Endothelial cell (in vitro differentiated cells): ENCODE measurements around the gene SAMD3. TPM values are rescaled to one million over a fixed set of nuclear protein-coding genes. Genes with fewer than 3 reads are reported as not detected.

ENCODE experiments used
- DNase-seq: peaks from one replicate; pipeline ENCODE4 v3.0.0; 2021; ENCODE audit warnings: low spot score
- H3K27ac Mint-ChIP-seq: one replicate; pipeline ENCODE4 v1.8.0; 2021; ENCODE audit warnings: mixed read lengths, inconsistent platforms; ENCODE audit not compliant: unreplicated experiment
- H3K27me3 Mint-ChIP-seq: one replicate; pipeline ENCODE4 v1.8.0; 2021; ENCODE audit warnings: mild to moderate bottlenecking, moderate library complexity, mixed read lengths, inconsistent platforms; ENCODE audit not compliant: unreplicated experiment
- H3K36me3 Mint-ChIP-seq: one replicate; pipeline ENCODE4 v1.8.0; 2021; ENCODE audit warnings: mild to moderate bottlenecking, low read depth, mixed read lengths, inconsistent platforms; ENCODE audit not compliant: unreplicated experiment
- H3K4me1 Mint-ChIP-seq: one replicate; pipeline ENCODE4 v1.8.0; 2021; ENCODE audit warnings: mild to moderate bottlenecking, mixed read lengths, inconsistent platforms; ENCODE audit not compliant: unreplicated experiment
- H3K4me3 Mint-ChIP-seq: one replicate; pipeline ENCODE4 v1.8.0; 2021; ENCODE audit warnings: mild to moderate bottlenecking, mixed read lengths, inconsistent platforms; ENCODE audit not compliant: unreplicated experiment
- H3K9me3 Mint-ChIP-seq: one replicate; pipeline ENCODE4 v1.8.0; 2021; ENCODE audit warnings: mixed read lengths, inconsistent platforms; ENCODE audit not compliant: unreplicated experiment
- total RNA-seq: library from RNA; stranded (reverse); fragmentation: NEBNext Ultra II Directional; extraction: Animal tissue kit (Norgen Biotek cat#: 25700); gene quantifications from one replicate; pipeline ENCODE4 v1.2.1, GENCODE V29; 2021; ENCODE audit not compliant: unreplicated experiment
- TF ChIP-seq, protein P1 (sequence below): fragments of 200-600 bp; sonication (generic); IDR thresholded peaks from one replicate; pipeline ENCODE4 v1.5.0; 2021; ENCODE audit warnings: antibody characterized with exemption; ENCODE audit not compliant: unreplicated experiment

SAMD3 gene
- total RNA-seq, 1 donor from 2014 or later, result 1.0 TPM

DNA sequence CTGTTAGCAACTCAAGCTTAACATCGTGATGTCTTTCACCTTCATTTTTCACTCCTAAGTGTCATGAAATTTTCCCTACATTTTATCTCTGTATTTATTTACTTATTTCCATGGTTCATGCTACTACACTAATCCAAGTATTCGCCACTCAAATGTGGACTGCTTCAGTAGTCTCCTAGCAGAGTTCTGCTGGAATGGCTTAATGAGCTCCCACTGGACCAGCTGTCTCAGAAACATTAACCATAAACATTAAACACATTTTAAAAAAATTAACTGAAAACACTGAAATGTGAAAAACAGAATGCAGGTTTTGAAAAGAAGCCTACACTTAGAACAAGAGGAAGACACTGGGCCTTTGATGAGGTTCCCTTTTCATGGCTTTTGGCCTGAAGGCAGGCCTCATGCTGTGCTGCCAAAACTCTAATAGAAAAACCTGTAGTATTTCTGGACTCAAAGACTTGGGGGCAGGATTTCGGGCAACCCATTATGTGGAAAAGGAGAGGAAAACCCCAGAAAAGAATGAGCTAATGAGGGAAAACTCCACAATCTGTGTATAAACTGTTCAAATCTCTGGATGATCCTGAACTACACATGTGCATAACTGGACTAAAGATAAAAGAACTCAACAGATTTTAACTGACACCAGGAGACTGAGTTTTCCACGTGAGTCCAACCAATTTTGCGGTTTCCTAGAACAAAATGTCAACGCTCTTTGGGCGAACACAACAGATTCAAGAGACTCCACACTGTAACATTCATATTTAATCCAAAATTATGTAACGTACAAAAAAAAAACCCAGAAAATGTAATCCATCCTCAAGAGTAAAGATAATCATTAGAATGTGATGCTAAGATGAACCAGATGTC lies 33.0 kb downstream of the SAMD3 start:
- Mint-ChIP-seq H3K4me1 (peaks cover 12% of the 10 kb centered on the region), H3K9me3 (no peaks in the 10 kb centered on the region), H3K36me3 (peaks cover 10% of the 10 kb centered on the region), H3K27me3 (peaks cover 4% of the 10 kb centered on the region), H3K27ac (no peak overlapping the region), H3K4me3 (no peak overlapping the region)
- DNase-seq, result no peak
- TF ChIP-seq, protein P1, sequence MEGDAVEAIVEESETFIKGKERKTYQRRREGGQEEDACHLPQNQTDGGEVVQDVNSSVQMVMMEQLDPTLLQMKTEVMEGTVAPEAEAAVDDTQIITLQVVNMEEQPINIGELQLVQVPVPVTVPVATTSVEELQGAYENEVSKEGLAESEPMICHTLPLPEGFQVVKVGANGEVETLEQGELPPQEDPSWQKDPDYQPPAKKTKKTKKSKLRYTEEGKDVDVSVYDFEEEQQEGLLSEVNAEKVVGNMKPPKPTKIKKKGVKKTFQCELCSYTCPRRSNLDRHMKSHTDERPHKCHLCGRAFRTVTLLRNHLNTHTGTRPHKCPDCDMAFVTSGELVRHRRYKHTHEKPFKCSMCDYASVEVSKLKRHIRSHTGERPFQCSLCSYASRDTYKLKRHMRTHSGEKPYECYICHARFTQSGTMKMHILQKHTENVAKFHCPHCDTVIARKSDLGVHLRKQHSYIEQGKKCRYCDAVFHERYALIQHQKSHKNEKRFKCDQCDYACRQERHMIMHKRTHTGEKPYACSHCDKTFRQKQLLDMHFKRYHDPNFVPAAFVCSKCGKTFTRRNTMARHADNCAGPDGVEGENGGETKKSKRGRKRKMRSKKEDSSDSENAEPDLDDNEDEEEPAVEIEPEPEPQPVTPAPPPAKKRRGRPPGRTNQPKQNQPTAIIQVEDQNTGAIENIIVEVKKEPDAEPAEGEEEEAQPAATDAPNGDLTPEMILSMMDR, result no peak

DNA sequence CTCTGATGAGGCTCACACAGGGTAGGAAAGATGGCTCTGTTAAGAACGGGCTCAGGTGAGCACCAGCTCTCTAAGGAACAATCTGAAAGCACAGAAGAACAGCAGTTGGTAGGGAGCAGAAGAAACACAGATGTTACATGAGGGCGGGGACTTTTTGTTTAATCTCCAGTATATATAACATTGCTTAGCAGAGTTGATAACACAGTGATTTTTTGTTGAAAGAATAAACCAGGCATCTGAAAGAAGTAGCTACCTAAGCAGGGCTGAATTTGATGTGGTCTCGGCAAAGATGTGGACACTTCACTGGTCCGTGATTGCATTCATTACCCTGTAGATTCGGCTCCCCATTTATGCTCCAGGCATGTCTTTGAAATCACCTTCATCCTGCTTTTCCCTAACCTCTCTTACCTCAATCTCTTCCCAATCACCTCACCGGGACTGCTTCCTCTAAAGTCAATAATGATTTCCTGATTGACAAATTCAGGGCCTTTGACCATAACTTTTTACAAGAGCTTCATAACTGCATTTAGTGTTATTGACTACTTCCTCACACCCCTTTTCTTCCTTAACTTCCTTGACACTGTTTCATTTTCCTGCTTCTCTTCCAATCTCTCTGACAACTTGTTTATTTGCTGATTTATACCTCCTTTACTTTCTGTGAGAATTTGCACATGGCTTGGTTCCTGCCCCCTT lies 34.4 kb downstream of the SAMD3 start:
- Mint-ChIP-seq H3K36me3 (peaks cover 6% of the 10 kb centered on the region), H3K27ac (no peak overlapping the region), H3K4me1 (peaks cover 12% of the 10 kb centered on the region), H3K27me3 (peaks cover 2% of the 10 kb centered on the region), H3K4me3 (no peak overlapping the region), H3K9me3 (no peaks in the 10 kb centered on the region)
- TF ChIP-seq, protein P1, result no peak
- DNase-seq, result no peak

DNA sequence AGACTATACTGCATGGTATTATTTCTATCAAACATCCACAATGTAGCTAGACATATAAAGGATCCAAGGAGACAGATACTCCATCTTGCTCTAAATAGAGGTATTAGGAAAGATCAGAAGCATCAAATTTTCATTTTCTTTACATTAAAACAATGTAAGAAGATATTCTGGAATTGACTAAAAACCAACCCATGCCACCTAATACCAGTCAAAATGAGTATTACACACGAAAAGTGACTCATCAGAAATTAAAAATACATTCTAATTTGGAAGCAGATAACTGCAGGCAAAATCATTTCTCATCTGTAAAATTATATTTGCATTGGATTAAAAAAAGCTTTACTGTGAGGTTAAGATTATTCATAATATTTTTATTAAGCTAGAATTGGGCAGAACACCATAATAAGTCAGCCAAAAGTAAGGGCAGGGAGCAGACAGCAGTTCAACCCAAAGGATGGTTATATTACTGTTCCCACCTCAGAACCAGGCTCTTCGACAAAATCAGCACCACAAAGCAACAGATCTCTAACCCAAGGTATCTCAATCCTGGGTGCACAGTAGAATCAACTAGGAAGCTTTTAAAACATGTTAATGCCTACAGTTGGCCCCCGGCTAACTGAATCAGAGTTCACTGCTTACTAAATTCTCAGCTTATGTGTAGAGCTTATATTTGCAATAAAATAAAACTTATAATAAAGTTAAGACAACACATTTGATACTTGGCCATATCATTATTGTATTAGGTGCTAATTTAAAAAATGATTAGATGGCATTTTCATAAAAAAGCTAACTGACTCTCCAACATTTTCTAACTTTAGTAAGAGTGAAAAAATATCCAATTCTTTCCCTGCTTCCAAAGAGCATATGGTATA lies 35.2 kb downstream of the SAMD3 start:
- Mint-ChIP-seq H3K27ac (no peak overlapping the region), H3K4me3 (no peak overlapping the region), H3K36me3 (peaks cover 4% of the 10 kb centered on the region), H3K27me3 (no peaks in the 10 kb centered on the region), H3K4me1 (peaks cover 12% of the 10 kb centered on the region), H3K9me3 (no peaks in the 10 kb centered on the region)
- DNase-seq, result no peak
- TF ChIP-seq, protein P1, result no peak

DNA sequence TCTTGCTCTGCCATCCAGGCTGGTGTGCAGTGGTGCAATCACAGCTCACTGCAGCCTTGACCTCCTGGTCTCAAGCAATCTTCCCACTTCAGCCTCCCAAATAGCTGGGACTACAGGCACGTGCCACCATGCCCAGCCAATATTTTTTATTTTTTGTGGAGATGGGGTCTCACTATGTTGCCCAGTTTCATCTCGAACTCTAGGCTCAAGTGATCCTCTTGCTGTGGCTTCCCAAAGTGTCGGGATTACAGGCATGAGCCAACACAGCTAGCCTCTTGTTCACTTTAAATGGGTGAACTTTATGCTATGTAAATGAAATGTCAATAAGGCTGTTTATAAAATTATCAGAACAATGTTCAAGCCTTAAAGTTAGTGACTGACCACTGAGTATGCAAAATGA lies 37.1 kb downstream of the SAMD3 start:
- TF ChIP-seq, protein P1, result no peak
- Mint-ChIP-seq H3K4me3 (no peak overlapping the region), H3K27ac (no peak overlapping the region)

More for the DNA sequence above, 37.1 kb downstream of the SAMD3 start:
- Mint-ChIP-seq H3K27me3 (no peaks in the 10 kb centered on the region), H3K36me3 (no peaks in the 10 kb centered on the region), H3K4me1 (peaks cover 8% of the 10 kb centered on the region), H3K9me3 (no peaks in the 10 kb centered on the region)
- no peak for DNase-seq
